ENCODE data around the gene AFMID. TPM values are rescaled to one million over a fixed set of nuclear protein-coding genes. Genes with fewer than 3 reads are reported as not detected.

Gene AFMID
- total RNA-seq, 2 experiments from 2014 or later, result 0.42 to 0.60 TPM

- ChIA-PET CTCF (no interaction called here), POLR2A (interaction anchor here (0.6 to 3.1 kb wide), 9 partner anchors 16 to 127 kb away, joined by 3 to 11 read pairs (median 6); partner anchors contain the start of genes SOCS3 and TMC8)
- Mint-ChIP-seq H3K27me3 (no peaks in the 10 kb centered on the region), H3K4me1 (ENCODE audit: low read depth) (peaks cover 82% of the 10 kb centered on the region), H3K4me3 (peak overlapping the region; percentile 96), H3K27ac (peak overlapping the region; percentile 98), H3K36me3 (ENCODE audit: low read depth) (peaks cover 18% of the 10 kb centered on the region), H3K9me3 (peaks cover 2% of the 10 kb centered on the region)
- H3K36me3 ChIP-seq (ENCODE audit: insufficient read depth, low read length), result no peaks in the 10 kb centered on the region
- intact Hi-C loops (cut with DNase I, micrococcal nuclease), result loop anchor here in 1 of 2 experiments (10.0 kb wide), 1 partner anchor 588 kb away; the partner anchor contains the start of gene USP36
- no peaks in the 10 kb centered on the region for H3K9me3 ChIP-seq (ENCODE audit: control insufficient read depth in 1 of 2, insufficient read depth in 1 of 2, low read length in 2 of 2)
- no peaks in the 10 kb centered on the region for H3K27me3 ChIP-seq (ENCODE audit: control insufficient read depth in 1 of 2, insufficient read depth in 2 of 2, low read length in 2 of 2)
- no peak for ATAC-seq (ENCODE audit: poor library complexity)
- no peak overlapping the region for H3K4me3 ChIP-seq (ENCODE audit: low read length)
- peak overlapping the region in 1 of 2 donors; percentile 71 for H3K27ac ChIP-seq (ENCODE audit: low read depth in 1 of 2, low read length in 2 of 2)
- no peak for TF ChIP-seq CTCF (IDR thresholded peaks at IDR 0.05)
- no peak for DNase-seq
- H3K4me1 ChIP-seq (ENCODE audit: insufficient read depth, low read length), result peaks cover 97% of the 10 kb centered on the region
Observed at GRCh38 chr17:78256707-78257591, 69.8 kb downstream of the AFMID start.

Other genes with a start within 250 kb of the AFMID start
- 10 to 100 TPM; 50.7 to 57.3 TPM for gene TNRC6C, start 228.7 kb upstream of the AFMID start, total RNA-seq
- gene TMC6, start 58.6 kb upstream of the AFMID start, total RNA-seq, result 100 to 1,000 TPM; 645 to 659 TPM
- gene TMC8, start 56.6 kb upstream of the AFMID start, total RNA-seq, result 100 to 1,000 TPM; 567 to 577 TPM
- not detected for gene C17orf99, start 41.0 kb upstream of the AFMID start, total RNA-seq
- gene SYNGR2, start 18.8 kb upstream of the AFMID start, total RNA-seq, result 10 to 100 TPM; 34.9 to 41.3 TPM
- gene TK1, start 310 bp upstream of the AFMID start, total RNA-seq, result under 1 TPM; 0.78 to 0.88 TPM
- under 1 TPM; 0.39 to 0.41 TPM for gene BIRC5, start 26.9 kb downstream of the AFMID start, total RNA-seq
- gene TMEM235, start 44.3 kb downstream of the AFMID start, total RNA-seq, result not detected
- 100 to 1,000 TPM; 414 to 427 TPM for gene SOCS3, start 172.7 kb downstream of the AFMID start, total RNA-seq
- gene PGS1, start 191.3 kb downstream of the AFMID start, total RNA-seq, result 10 to 100 TPM; 40.9 to 45.3 TPM

Data from CD4-positive, alpha-beta T cell (primary cell).